HFFc6 (cell line): ENCODE measurements around the gene QTRT2. TPM values are rescaled to one million over a fixed set of nuclear protein-coding genes. Genes with fewer than 3 reads are reported as not detected.

Experiments used
- DNase-seq: peaks from one replicate; pipeline ENCODE4 v3.0.0-alpha.2; 2018
- H3K27ac Mint-ChIP-seq: 2 replicates; pipeline ENCODE4 v1.8.0; 2020; ENCODE audit warnings: mild to moderate bottlenecking, mixed read lengths
- H3K27me3 Mint-ChIP-seq: 2 replicates; pipeline ENCODE4 v1.8.0; 2021; ENCODE audit warnings: mild to moderate bottlenecking, moderate library complexity, mixed read lengths; ENCODE audit not compliant: insufficient read depth
- H3K36me3 Mint-ChIP-seq: 2 replicates; pipeline ENCODE4 v1.8.0; 2021; ENCODE audit warnings: low read depth, mixed read lengths
- H3K4me1 Mint-ChIP-seq: 2 replicates; pipeline ENCODE4 v1.8.0; 2020; ENCODE audit warnings: low read depth, mixed read lengths
- H3K4me3 Mint-ChIP-seq: 2 replicates; pipeline ENCODE4 v1.8.0; 2020; ENCODE audit warnings: mild to moderate bottlenecking, moderate library complexity, mixed read lengths
- H3K9me3 Mint-ChIP-seq: 2 replicates; pipeline ENCODE4 v1.8.0; 2020; ENCODE audit warnings: mild to moderate bottlenecking, mixed read lengths
- total RNA-seq, 6 experiments: library from RNA; stranded (reverse); fragmentation: NEBNext Ultra II Directional; extraction: Animal tissue kit (Norgen Biotek cat#: 25700); gene quantifications; 2 replicates in 1 of 6; 3 replicates in 5 of 6; pipeline ENCODE4 v1.2.3, GENCODE V29; 2021
- TF ChIP-seq, protein P1 (sequence below): fragments of 200-600 bp; sonication (generic); IDR thresholded peaks from 2 replicates; pipeline ENCODE4 v1.5.0; 2021; ENCODE audit warnings: antibody characterized with exemption, mild to moderate bottlenecking

The QTRT2 gene
- total RNA-seq, 6 experiments from 2014 or later: 18.1 to 23.2 (median 22.0) TPM

GRCh38 chr3:114058646-114059045 is 2.1 kb downstream of the QTRT2 start:
- peak overlapping the region; percentile 100 for H3K4me3 Mint-ChIP-seq
- DNase-seq: no peak
- H3K9me3 Mint-ChIP-seq: no peaks in the 10 kb centered on the region
- H3K27ac Mint-ChIP-seq: no peak overlapping the region; the same call in 1 of the 2 replicates
- H3K27me3 Mint-ChIP-seq: peaks cover 2% of the 10 kb centered on the region; the same call in 1 of the 2 replicates
- H3K36me3 Mint-ChIP-seq: no peaks in the 10 kb centered on the region; the same call in 1 of the 2 replicates
- H3K4me1 Mint-ChIP-seq: peaks cover 39% of the 10 kb centered on the region
- TF ChIP-seq, protein P1, sequence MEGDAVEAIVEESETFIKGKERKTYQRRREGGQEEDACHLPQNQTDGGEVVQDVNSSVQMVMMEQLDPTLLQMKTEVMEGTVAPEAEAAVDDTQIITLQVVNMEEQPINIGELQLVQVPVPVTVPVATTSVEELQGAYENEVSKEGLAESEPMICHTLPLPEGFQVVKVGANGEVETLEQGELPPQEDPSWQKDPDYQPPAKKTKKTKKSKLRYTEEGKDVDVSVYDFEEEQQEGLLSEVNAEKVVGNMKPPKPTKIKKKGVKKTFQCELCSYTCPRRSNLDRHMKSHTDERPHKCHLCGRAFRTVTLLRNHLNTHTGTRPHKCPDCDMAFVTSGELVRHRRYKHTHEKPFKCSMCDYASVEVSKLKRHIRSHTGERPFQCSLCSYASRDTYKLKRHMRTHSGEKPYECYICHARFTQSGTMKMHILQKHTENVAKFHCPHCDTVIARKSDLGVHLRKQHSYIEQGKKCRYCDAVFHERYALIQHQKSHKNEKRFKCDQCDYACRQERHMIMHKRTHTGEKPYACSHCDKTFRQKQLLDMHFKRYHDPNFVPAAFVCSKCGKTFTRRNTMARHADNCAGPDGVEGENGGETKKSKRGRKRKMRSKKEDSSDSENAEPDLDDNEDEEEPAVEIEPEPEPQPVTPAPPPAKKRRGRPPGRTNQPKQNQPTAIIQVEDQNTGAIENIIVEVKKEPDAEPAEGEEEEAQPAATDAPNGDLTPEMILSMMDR: no peak

DNA sequence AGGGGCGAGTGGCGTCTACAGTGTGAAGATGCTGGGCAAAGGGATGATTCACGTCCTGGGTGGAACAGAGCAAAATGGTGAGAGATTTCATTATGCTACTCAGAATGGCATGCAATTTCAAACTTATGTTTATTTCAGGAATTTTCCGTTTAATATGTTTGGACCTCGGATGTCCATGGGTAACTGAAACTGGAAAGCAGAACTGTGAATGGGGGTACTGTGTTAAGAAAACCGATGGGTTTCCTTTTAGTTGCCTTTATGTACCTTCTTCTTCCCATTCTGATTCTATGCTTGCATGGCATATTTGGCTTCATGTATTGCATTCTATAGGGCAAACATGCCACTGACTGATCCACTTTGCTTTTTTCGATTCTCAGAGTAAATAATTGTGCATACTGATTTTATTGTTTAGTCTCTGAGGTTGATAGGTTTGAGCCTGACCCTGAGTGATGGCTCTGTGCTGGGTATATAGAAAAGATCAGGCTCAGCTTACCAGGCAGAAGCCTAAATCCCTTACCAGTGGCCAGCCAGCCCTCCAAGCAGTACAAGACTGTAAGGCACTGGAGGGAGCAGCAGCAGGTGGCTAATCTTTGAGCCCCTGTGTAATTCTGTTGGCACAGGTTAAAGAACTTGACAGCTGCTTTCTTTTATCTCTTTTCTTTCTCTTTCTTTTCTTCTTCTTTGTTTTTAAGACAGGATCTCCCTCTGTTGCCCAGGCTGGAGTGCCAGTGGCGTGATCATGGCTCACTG is 4.5 kb downstream of the QTRT2 start:
- Mint-ChIP-seq H3K4me3 (no peak overlapping the region), H3K27ac (no peak overlapping the region), H3K9me3 (no peaks in the 10 kb centered on the region), H3K36me3 (peaks cover 6% of the 10 kb centered on the region), H3K4me1 (peaks cover 32% of the 10 kb centered on the region), H3K27me3 (peaks cover 2% of the 10 kb centered on the region; the same call in 1 of the 2 replicates)
- no peak for DNase-seq
- TF ChIP-seq, protein P1: no peak

- 0 out of 2 replicates have a peak, but pooled peaks cover 4% of the 10 kb centered on the region for H3K4me1 Mint-ChIP-seq
- no peak overlapping the region for H3K4me3 Mint-ChIP-seq
- H3K27ac Mint-ChIP-seq: no peak overlapping the region
- TF ChIP-seq, protein P1: no peak
- no peaks in the 10 kb centered on the region for H3K27me3 Mint-ChIP-seq
- H3K36me3 Mint-ChIP-seq: peaks cover 18% of the 10 kb centered on the region
- no peak for DNase-seq
- H3K9me3 Mint-ChIP-seq: no peaks in the 10 kb centered on the region
Measured at GRCh38 chr3:114067804-114068203, 11.3 kb downstream of the QTRT2 start.

DNA sequence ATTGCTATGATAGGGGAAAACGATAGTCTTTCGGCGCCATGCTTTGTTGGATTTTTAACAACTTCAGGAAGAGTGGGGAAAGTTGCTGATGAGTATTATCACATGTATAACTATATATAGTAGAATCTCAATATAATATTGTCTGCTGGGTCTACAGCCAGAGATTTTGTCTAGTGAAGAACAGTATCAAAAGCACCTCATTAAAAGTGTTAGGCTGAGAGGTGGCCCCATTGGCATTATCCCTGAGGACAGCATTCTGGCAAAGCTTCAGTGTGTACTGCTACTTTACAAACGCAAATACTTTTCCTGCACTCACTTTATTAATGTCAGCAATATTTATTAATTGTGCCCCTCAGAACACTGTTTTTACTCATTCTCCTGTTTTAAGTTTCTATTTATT is 11.8 kb downstream of the QTRT2 start:
- Mint-ChIP-seq H3K9me3 (no peaks in the 10 kb centered on the region), H3K36me3 (peaks cover 18% of the 10 kb centered on the region), H3K27ac (no peak overlapping the region), H3K4me1 (0 out of 2 replicates have a peak, but pooled peaks cover 4% of the 10 kb centered on the region), H3K27me3 (no peaks in the 10 kb centered on the region), H3K4me3 (no peak overlapping the region)
- no peak for DNase-seq
- TF ChIP-seq, protein P1: no peak

GRCh38 chr3:114071786-114072185 is 15.2 kb downstream of the QTRT2 start:
- DNase-seq: no peak
- peaks cover 23% of the 10 kb centered on the region for H3K36me3 Mint-ChIP-seq
- no peak overlapping the region for H3K4me3 Mint-ChIP-seq
- TF ChIP-seq, protein P1: no peak
- H3K27me3 Mint-ChIP-seq: no peaks in the 10 kb centered on the region
- no peaks in the 10 kb centered on the region for H3K4me1 Mint-ChIP-seq
- H3K9me3 Mint-ChIP-seq: no peaks in the 10 kb centered on the region
- H3K27ac Mint-ChIP-seq: peak overlapping the region; percentile 23; the same call in 1 of the 2 replicates
